Esophagus muscularis mucosa (tissue), 4 donors: ENCODE results near the gene LRRC47.

Source experiments
- EP300 ChIP-seq: sonication (generic); formaldehyde crosslinking; IDR thresholded peaks from one replicate; pipeline ENCODE4 v1.6.1; 2017; ENCODE audit warnings: antibody characterized with exemption
- POLR2A ChIP-seq: fragments of 450-650 bp; IDR thresholded peaks from one replicate; pipeline ENCODE4 v1.6.1; 2017; ENCODE audit warnings: antibody characterized with exemption, moderate library complexity, mild to moderate bottlenecking, low read depth
- POLR2AphosphoS5 ChIP-seq, 2 donors: sonication (generic); formaldehyde crosslinking; IDR thresholded peaks; one replicate each; pipeline ENCODE4 v1.6.1; 2017; ENCODE audit warnings: antibody characterized with exemption in 2 of 2
- TF ChIP-seq, protein P1 (sequence below), 3 experiments: fragments of 200-600 bp in 2 of 3; fragments of 450-650 bp in 1 of 3; sonication (generic) in 2 of 3; IDR thresholded peaks; one replicate each; pipeline ENCODE4 v1.5.1; 2017 to 2019; ENCODE audit warnings: antibody characterized with exemption in 3 of 3, mild to moderate bottlenecking in 2 of 3, moderate library complexity in 1 of 3

DNA sequence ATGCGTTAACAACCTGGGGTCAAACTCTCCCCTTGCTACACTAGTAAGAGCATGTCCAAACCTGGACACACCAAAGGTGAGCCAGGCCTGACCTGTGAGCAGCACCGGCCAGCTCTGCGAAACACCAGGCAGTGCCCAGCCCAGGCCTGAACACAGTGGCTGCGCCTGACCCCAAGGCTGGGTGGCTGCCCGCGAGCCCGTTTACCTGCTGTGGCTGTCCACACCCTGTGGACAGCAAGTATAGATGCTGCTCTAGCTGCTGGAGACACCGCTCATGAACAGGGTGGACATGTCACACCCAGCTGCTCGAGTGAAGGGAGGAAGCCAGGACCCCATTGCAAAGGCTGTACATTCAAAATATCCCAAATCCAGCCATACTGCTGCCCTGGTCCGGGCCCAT is 51.7 kb downstream of the LRRC47 start:
- TF ChIP-seq, protein P1, sequence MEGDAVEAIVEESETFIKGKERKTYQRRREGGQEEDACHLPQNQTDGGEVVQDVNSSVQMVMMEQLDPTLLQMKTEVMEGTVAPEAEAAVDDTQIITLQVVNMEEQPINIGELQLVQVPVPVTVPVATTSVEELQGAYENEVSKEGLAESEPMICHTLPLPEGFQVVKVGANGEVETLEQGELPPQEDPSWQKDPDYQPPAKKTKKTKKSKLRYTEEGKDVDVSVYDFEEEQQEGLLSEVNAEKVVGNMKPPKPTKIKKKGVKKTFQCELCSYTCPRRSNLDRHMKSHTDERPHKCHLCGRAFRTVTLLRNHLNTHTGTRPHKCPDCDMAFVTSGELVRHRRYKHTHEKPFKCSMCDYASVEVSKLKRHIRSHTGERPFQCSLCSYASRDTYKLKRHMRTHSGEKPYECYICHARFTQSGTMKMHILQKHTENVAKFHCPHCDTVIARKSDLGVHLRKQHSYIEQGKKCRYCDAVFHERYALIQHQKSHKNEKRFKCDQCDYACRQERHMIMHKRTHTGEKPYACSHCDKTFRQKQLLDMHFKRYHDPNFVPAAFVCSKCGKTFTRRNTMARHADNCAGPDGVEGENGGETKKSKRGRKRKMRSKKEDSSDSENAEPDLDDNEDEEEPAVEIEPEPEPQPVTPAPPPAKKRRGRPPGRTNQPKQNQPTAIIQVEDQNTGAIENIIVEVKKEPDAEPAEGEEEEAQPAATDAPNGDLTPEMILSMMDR (IDR thresholded peaks at IDR 0.05) = no peak
- TF ChIP-seq POLR2AphosphoS5 (IDR thresholded peaks at IDR 0.05) = no peak
- TF ChIP-seq POLR2A = no peak
- TF ChIP-seq EP300 = no peak
